HG03103 (cell line): ENCODE measurements around the gene CPB2.

Experiments
- ATAC-seq: cut with Tn5 transposase; IDR thresholded peaks from one replicate; pipeline ENCODE4 v1.9.1; 2021; ENCODE audit warnings: low read depth; ENCODE audit not compliant: unreplicated experiment

CPB2 gene

DNA sequence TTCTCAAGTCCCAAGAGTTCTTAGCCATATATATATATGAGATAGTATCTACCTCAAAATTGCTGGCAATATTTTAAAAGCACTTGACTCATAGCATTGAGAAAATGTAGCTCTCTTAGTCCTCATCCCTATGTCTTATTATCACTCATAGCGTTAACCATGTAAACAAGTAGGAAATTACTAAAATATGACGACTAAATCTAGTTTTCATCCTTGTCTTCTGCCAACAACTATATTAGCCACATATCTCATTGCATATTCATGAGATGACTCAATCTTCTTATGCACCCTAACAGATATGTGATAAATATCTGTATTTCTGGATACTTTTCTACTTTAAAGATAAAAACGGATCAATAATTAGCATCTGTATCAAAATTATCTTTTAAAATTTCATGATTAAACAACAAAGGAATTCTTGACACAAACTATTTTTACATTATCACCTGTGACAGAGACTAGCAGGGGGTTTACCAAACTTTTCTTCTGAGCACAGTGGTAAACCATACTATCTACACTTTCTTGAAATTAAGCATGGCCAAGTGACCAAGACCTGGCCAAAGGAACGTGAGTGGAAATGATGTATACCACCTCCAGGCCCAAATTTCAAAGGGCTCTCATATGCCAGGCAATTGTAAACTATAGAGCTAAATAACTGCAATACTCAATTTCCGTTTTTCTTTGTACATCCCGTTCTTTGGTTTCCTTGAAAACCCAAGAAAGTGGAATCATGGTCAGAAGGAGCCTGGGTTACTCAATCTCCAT, 98.0 kb downstream of the CPB2 start:
- ATAC-seq: no peak

DNA sequence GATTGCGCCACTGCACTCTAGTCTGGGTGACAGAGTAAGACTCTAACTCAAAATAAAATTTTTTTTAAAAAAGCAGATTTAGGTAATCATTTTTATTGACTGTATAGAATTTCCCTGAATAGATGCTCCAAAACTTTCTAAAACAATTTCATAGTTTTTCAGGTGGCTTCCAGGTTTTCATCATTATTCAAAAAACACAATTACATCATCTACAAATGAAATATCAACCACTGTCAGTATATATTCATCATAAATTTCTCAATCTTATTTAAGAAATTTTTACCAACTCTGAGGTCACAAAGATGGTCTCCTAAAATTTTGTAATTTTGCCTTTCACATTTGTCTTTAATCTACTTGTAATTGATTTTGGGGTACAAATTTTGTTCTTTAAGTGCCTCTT, 100.3 kb downstream of the CPB2 start:
- no peak for ATAC-seq
